Fibroblast of the aortic adventitia (primary cell): ENCODE results near the gene CXCL12. TPM values are rescaled to one million over a fixed set of nuclear protein-coding genes. Genes with fewer than 3 reads are reported as not detected.

Source experiments
- DNase-seq: peaks from one replicate; pipeline ENCODE4 v3.0.0-alpha.2; 2010; ENCODE audit warnings: low read depth
- H3K4me3 ChIP-seq: 2 replicates; pipeline ENCODE4 v1.5.1; 2011; ENCODE audit warnings: low read depth, mild to moderate bottlenecking, control low read depth, low read length, moderate library complexity
- total RNA-seq: library from RNA; depleted of rRNA; stranded (reverse); fragments of >200 nt; gene quantifications from 2 replicates; pipeline ENCODE4 v1.2.3, GENCODE V29; 2012; ENCODE audit warnings: low replicate concordance
- TF ChIP-seq, protein P1 (sequence below): IDR thresholded peaks from 2 replicates; pipeline ENCODE4 v1.5.1; 2011; ENCODE audit warnings: mild to moderate bottlenecking, low read length, control low read depth, inconsistent platforms; ENCODE audit not compliant: insufficient read depth

Gene CXCL12
- total RNA-seq, 1 donor: 381 TPM

DNA sequence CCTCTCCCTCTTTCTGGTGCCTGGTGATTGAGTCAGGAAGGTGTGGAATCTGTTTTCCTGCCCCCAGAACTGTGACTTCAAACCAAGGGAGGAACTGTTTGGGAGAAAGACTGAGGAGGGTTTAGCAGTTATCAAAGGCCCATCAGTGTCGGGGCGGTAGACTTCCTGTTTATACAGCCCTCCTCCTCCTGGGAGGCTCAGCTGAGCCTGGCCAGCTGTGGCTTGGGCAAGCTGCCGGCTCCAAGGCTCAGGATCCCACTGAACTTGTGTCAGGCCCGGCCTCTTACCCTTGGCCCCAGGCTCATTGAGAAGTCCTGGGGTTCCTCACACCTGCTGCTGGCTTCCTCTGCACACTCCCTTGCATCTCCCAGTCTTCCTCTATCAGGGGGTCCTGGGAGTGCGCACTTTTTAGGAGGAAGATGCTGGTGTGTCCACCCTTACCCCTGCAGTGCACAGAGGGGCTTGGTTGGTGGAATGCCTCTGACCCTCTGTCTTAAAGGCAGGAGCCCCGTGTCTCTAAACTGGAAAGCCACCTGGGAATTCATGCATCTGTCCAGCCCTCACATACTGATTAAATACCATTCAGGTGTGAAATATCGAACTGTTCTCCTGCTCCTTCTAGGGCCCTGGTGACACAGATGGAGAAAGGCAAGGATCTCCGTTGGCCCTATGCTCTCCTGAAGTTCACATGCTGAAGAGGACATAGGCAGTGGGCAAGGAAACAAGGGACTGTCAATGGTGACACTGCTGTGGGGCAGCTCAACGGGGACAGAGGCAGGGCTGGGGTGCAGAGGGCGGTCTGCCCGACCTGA, 32.4 kb downstream of the CXCL12 start:
- TF ChIP-seq, protein P1, sequence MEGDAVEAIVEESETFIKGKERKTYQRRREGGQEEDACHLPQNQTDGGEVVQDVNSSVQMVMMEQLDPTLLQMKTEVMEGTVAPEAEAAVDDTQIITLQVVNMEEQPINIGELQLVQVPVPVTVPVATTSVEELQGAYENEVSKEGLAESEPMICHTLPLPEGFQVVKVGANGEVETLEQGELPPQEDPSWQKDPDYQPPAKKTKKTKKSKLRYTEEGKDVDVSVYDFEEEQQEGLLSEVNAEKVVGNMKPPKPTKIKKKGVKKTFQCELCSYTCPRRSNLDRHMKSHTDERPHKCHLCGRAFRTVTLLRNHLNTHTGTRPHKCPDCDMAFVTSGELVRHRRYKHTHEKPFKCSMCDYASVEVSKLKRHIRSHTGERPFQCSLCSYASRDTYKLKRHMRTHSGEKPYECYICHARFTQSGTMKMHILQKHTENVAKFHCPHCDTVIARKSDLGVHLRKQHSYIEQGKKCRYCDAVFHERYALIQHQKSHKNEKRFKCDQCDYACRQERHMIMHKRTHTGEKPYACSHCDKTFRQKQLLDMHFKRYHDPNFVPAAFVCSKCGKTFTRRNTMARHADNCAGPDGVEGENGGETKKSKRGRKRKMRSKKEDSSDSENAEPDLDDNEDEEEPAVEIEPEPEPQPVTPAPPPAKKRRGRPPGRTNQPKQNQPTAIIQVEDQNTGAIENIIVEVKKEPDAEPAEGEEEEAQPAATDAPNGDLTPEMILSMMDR: no peak
- DNase-seq: peak; percentile 64
- no peak overlapping the region for H3K4me3 ChIP-seq

DNA sequence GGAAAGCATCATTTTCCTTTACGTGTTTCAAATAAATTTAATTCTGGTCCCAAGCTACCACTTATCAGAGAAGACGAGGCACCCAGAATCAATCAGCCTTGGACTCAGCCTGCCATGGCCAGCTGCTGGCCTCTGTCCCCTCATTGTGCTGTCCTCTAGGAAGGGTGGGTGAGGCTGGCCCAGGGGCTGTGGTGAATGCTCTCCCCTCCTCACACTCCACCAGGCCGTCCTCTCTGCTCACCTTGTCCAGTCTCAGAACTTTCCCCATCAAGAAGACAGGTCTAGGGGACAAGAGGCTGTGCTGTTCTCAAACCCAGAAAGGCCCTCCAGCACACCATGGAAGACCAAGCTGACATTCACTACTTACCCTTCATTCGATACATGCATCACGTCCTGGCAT, 36.4 kb downstream of the CXCL12 start:
- H3K4me3 ChIP-seq: no peak overlapping the region
- TF ChIP-seq, protein P1: no peak
- DNase-seq: no peak

DNA sequence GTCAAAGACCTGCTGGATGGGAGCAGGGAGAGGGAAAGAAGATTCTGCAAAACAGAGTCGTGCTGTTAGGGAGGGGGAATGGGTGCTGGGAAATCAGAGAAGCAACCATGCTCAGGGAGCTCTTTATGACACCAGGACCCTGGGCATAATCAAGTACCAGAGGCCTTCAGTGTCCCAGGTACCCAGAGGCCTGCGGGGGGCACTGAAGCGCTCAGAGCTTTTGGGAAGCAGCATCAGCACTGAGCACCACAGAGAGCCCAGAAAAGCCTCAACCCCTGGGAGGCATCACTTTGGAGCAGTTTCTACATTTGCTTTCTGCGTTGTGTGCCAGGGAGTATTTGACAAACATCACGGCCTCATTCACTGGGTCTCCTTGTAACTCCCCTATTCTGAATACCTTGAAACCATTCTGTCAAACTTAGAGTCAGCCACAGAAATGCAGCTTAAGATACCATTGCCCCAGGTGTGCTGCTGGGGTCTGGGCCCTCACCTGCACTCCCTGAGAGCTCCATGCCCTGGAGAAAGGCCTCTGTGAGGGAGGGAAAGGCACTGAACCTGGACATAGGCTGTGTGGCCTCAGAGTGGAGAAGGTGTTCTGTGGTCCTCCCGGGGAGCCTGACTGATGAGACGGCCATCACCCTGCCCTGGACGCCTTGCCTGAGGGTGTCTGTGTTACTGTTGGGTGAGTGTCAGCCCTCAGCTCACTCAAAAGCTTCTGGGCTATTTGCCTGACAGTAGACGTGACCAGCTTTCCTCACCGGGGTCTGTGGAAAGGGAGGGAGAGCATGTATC, 37.1 kb downstream of the CXCL12 start:
- DNase-seq: no peak
- no peak overlapping the region for H3K4me3 ChIP-seq
- TF ChIP-seq, protein P1: no peak

DNA sequence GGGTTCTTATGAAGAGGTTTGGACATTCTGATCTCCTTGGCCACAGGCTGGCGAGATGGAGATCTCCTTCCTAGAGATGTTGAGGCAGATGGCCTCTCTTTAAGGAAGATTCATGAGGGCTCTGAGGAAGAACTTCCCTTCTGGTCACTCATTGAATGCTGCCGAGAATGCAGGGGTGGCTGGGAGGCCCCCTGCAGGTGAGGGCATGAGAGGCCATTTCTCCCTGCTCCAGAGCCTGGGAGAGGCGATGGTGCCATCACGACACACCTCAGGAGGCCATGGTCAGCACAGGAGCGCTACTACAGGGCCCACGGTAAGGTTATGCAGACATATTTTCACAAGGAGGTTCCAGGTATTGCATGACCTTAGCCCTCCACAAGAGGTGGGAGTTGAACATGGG, 40.2 kb downstream of the CXCL12 start:
- TF ChIP-seq, protein P1: no peak
- DNase-seq: no peak
- H3K4me3 ChIP-seq: no peak overlapping the region

DNA sequence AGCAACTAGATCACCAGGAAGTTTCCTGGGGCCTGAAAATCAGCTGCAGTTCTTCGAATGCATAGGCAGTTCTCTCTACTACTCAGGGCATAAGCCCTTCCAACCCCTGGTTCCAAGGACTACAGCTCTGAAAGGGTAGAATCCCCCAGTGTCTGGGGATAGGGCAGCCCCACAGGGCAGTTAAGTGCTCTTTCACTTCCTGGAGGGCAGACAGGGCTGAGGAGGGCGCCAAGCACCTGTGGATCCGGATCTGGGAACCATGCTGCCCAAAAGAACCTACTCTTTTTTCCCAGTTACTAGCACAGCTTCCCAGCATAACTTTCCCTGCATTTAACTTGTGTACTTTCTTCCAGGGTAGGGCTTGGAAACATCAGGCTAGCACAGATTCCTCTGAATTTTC, 41.1 kb downstream of the CXCL12 start:
- TF ChIP-seq, protein P1: no peak
- DNase-seq: no peak
- no peak overlapping the region for H3K4me3 ChIP-seq

DNA sequence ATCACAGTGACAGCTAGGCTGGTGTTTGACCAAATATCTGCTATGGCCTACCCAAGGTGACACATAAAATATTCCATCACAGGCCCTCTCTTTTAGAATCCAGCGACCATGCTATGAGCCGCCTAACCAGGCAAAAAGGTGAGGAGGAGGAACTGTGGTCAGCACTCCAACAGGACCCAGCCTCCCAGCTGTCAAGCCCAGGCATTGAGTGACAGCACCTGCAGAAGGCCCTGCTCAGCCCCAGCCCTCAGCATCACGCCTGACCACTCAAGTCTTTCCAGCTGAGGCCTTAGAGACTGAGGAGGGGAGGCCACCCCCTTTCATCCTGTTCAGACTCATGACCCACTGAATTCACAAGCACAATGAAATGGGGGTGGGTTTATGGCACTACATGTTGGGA, 43.0 kb downstream of the CXCL12 start:
- no peak overlapping the region for H3K4me3 ChIP-seq
- TF ChIP-seq, protein P1: no peak
- no peak for DNase-seq
